Astrocyte (in vitro differentiated cells and primary cell): ENCODE measurements around the gene SCAMP1.

ENCODE experiments used
- CTCF ChIP-seq: IDR thresholded peaks from 2 replicates; pipeline ENCODE4 v1.5.1; 2011; ENCODE audit warnings: low read depth, mild to moderate bottlenecking, inconsistent platforms, low read length, moderate library complexity; ENCODE audit not compliant: insufficient read depth
- EZH2 ChIP-seq: IDR thresholded peaks from 2 replicates; pipeline ENCODE4 v1.6.1; 2012; ENCODE audit warnings: mild to moderate bottlenecking, low read length, inconsistent platforms; ENCODE audit not compliant: insufficient read depth

- no peak for TF ChIP-seq CTCF
- TF ChIP-seq EZH2: no peak
Measured at GRCh38 chr5:78503958-78504653, 143.7 kb downstream of the SCAMP1 start.
